H1 (cell line): ENCODE results near the gene SLC43A2. TPM values are rescaled to one million over a fixed set of nuclear protein-coding genes. Genes with fewer than 3 reads are reported as not detected.

ENCODE experiments used
- CTCF ChIA-PET: fragments of 300-600 bp; sonication (Branson Sonifier 250); formaldehyde crosslinking; loops from one replicate; lab custom pipeline; 2021; ENCODE audit not compliant: partially characterized antibody; lab: Charles Lee
- POLR2A ChIA-PET: fragments of 300-600 bp; sonication (Branson Sonifier 250); formaldehyde crosslinking; loops from one replicate; lab custom pipeline; 2021; ENCODE audit warnings: inconsistent platforms; ENCODE audit not compliant: partially characterized antibody; lab: Charles Lee
- DNase-seq, 2 experiments: peaks; one replicate each; pipeline versions ENCODE4 v3.0.0 to v3.0.0-alpha.2; 2010 to 2022; ENCODE audit warnings: low spot score in 2 of 2, low read depth in 1 of 2, mixed read lengths in 1 of 2
- FAIRE-seq: peaks from 2 replicates; lab custom pipeline; 2011; peaks lifted over from hg19 to GRCh38; lab: Jason Lieb, UNC
- H2AFZ ChIP-seq: 2 replicates; pipeline ENCODE4 v1.8.1; 2012; ENCODE audit warnings: low read length, inconsistent platforms
- H2AK5ac ChIP-seq: 2 replicates; pipeline ENCODE4 v1.6.1; 2013; ENCODE audit warnings: low read depth, low read length
- H2BK120ac ChIP-seq: replicated peaks from 2 replicates; pipeline ENCODE3; 2013; ENCODE audit warnings: low read depth, low read length, inconsistent platforms
- H2BK12ac ChIP-seq: 2 replicates; pipeline ENCODE4 v1.6.1; 2013; ENCODE audit warnings: low read depth, low read length
- H2BK15ac ChIP-seq: 2 replicates; pipeline ENCODE4 v1.6.1; 2013; ENCODE audit warnings: low read length
- H2BK20ac ChIP-seq: 2 replicates; pipeline ENCODE4 v1.6.1; 2013; ENCODE audit warnings: low read length
- H2BK5ac ChIP-seq: 2 replicates; pipeline ENCODE4 v1.6.1; 2013; ENCODE audit warnings: low read depth, low read length
- H3K14ac ChIP-seq: 2 replicates; pipeline ENCODE4 v1.6.1; 2013; ENCODE audit warnings: inconsistent platforms; ENCODE audit not compliant: insufficient read length
- H3K18ac ChIP-seq: 2 replicates; pipeline ENCODE4 v1.6.1; 2013; ENCODE audit warnings: low read length; ENCODE audit errors: extremely low read depth
- H3K23ac ChIP-seq: 2 replicates; pipeline ENCODE4 v1.6.1; 2013; ENCODE audit warnings: inconsistent platforms; ENCODE audit not compliant: insufficient read length
- H3K23me2 ChIP-seq: 2 replicates; pipeline ENCODE4 v1.6.1; 2013; ENCODE audit warnings: low read depth, low read length
- H3K27ac ChIP-seq: 2 replicates; pipeline ENCODE4 v1.6.1; 2011; ENCODE audit warnings: low read depth, low read length, inconsistent platforms
- H3K27me3 ChIP-seq, 4 experiments: replicated peaks in 1 of 4; 1 replicate in 1 of 4; 2 replicates in 3 of 4; pipeline versions ENCODE4 v1.6.1 to v1.8.1; 2011 to 2013; ENCODE audit warnings: low read length in 3 of 4, mild to moderate bottlenecking in 3 of 4, inconsistent platforms in 2 of 4, mixed read lengths in 2 of 4, moderate library complexity in 1 of 4; ENCODE audit not compliant: control insufficient read depth in 3 of 4, insufficient read depth in 3 of 4; ENCODE audit errors: extremely low read depth in 1 of 4
- H3K36me3 ChIP-seq, 4 experiments: 2 replicates each; pipeline versions ENCODE4 v1.6.1 to v1.8.1; 2011 to 2013; ENCODE audit warnings: mild to moderate bottlenecking in 4 of 4, low read length in 3 of 4, moderate library complexity in 2 of 4, control low read depth in 1 of 4, inconsistent platforms in 1 of 4; ENCODE audit not compliant: insufficient read depth in 4 of 4, control insufficient read depth in 2 of 4
- H3K4ac ChIP-seq: replicated peaks from 2 replicates; pipeline ENCODE3; 2013; ENCODE audit warnings: low read length, low read depth, mixed read lengths, inconsistent platforms; ENCODE audit not compliant: insufficient read length
- H3K4me1 ChIP-seq, 4 experiments: replicated peaks in 1 of 4; 1 replicate in 1 of 4; 2 replicates in 3 of 4; pipeline versions ENCODE4 v1.6.1 to v1.8.1; 2011 to 2013; ENCODE audit warnings: low read length in 3 of 4, inconsistent platforms in 2 of 4, mixed read lengths in 1 of 4; ENCODE audit not compliant: insufficient read depth in 4 of 4, control insufficient read depth in 3 of 4
- H3K4me2 ChIP-seq, 2 experiments: 2 replicates each; pipeline versions ENCODE4 v1.6.1 to v1.8.1; 2011 to 2013; ENCODE audit warnings: low read depth in 2 of 2, low read length in 2 of 2, control low read depth in 1 of 2, inconsistent platforms in 1 of 2, mild to moderate bottlenecking in 1 of 2; ENCODE audit not compliant: insufficient read depth in 1 of 2
- H3K4me3 ChIP-seq, 4 experiments: fragments of 200-600, 300-600 bp in 1 of 4; sonication (generic), shearing (Covaris generic), sonication (Bioruptor Twin) in 1 of 4; 2 replicates each; pipeline versions ENCODE4 v1.5.1 to v1.8.1; 2011 to 2016; ENCODE audit warnings: low read length in 4 of 4, low read depth in 3 of 4, control low read depth in 2 of 4, inconsistent platforms in 2 of 4, mild to moderate bottlenecking in 2 of 4, mixed read lengths in 1 of 4, moderate library complexity in 1 of 4; ENCODE audit not compliant: insufficient read depth in 2 of 4; ENCODE audit errors: extremely low read depth in 1 of 4
- H3K56ac ChIP-seq: replicated peaks from 2 replicates; pipeline ENCODE3; 2013; ENCODE audit warnings: low read depth, mild to moderate bottlenecking, mixed read lengths, low read length, inconsistent platforms; ENCODE audit not compliant: insufficient read length
- H3K79me1 ChIP-seq: 2 replicates; pipeline ENCODE4 v1.6.1; 2013; ENCODE audit warnings: low read depth, low read length, control low read depth
- H3K79me2 ChIP-seq, 2 experiments: 2 replicates each; pipeline versions ENCODE4 v1.6.1 to v1.8.1; 2012 to 2013; ENCODE audit warnings: low read length in 2 of 2, mild to moderate bottlenecking in 2 of 2, inconsistent platforms in 1 of 2; ENCODE audit not compliant: insufficient read depth in 2 of 2, control insufficient read depth in 1 of 2
- H3K9ac ChIP-seq, 4 experiments: replicated peaks in 1 of 4; 1 replicate in 1 of 4; 2 replicates in 3 of 4; pipeline versions ENCODE4 v1.6.1 to v1.8.1; 2011 to 2013; ENCODE audit warnings: low read depth in 3 of 4, low read length in 3 of 4, control low read depth in 2 of 4, mild to moderate bottlenecking in 2 of 4, moderate library complexity in 2 of 4, inconsistent platforms in 1 of 4; ENCODE audit errors: extremely low read depth in 1 of 4
- H3K9me3 ChIP-seq, 2 experiments: 2 replicates each; pipeline versions ENCODE4 v1.6.1 to v1.8.1; 2012 to 2013; ENCODE audit warnings: mild to moderate bottlenecking in 2 of 2, moderate library complexity in 2 of 2, control low read depth in 1 of 2, inconsistent platforms in 1 of 2, low read depth in 1 of 2, low read length in 1 of 2, mixed read lengths in 1 of 2; ENCODE audit not compliant: insufficient read depth in 2 of 2
- H4K20me1 ChIP-seq, 2 experiments: replicated peaks in 1 of 2; 2 replicates each; pipeline versions ENCODE3 to v1.8.1; 2011 to 2013; ENCODE audit warnings: inconsistent platforms in 2 of 2, low read length in 2 of 2, mild to moderate bottlenecking in 1 of 2; ENCODE audit not compliant: insufficient read depth in 2 of 2, control insufficient read depth in 1 of 2
- H4K5ac ChIP-seq: 2 replicates; pipeline ENCODE4 v1.6.1; 2013; ENCODE audit warnings: low read length, low read depth, mixed read lengths, inconsistent platforms; ENCODE audit not compliant: insufficient read length
- H4K8ac ChIP-seq: 2 replicates; pipeline ENCODE4 v1.8.0; 2013; ENCODE audit warnings: mild to moderate bottlenecking, moderate library complexity, low read length, inconsistent platforms; ENCODE audit not compliant: insufficient read depth; ENCODE audit errors: extremely low read depth
- H4K91ac ChIP-seq: replicated peaks from 2 replicates; pipeline ENCODE3; 2013; ENCODE audit warnings: low read length, mixed read lengths, inconsistent platforms; ENCODE audit not compliant: insufficient read length
- ATF2 ChIP-seq: IDR thresholded peaks from 2 replicates; pipeline ENCODE4 v1.6.1; 2012; ENCODE audit warnings: low read length, inconsistent platforms
- CBX8 ChIP-seq: fragments of 300-800, 300-1000 bp; sonication (generic); IDR thresholded peaks from 2 replicates; pipeline ENCODE4 v1.7.1; 2016; ENCODE audit warnings: low read depth, low read length, borderline replicate concordance
- E2F6 ChIP-seq: IDR thresholded peaks from 2 replicates; pipeline ENCODE4 v1.6.1; 2012; ENCODE audit warnings: inconsistent platforms
- GTF2F1 ChIP-seq: IDR thresholded peaks from 2 replicates; pipeline ENCODE4 v1.6.1; 2012; ENCODE audit warnings: low read depth, low read length, improper control_type of control experiment, borderline replicate concordance
- JUND ChIP-seq: IDR thresholded peaks from 2 replicates; pipeline ENCODE4 v1.6.1; 2011; ENCODE audit warnings: mild to moderate bottlenecking, improper control_type of control experiment, low read length
- KDM1A ChIP-seq: fragments of 200-600, 300-600 bp; sonication (generic); IDR thresholded peaks from 2 replicates; pipeline ENCODE4 v1.7.1; 2016; ENCODE audit warnings: mild to moderate bottlenecking, low read length, borderline replicate concordance
- POU5F1 ChIP-seq: IDR thresholded peaks from 2 replicates; pipeline ENCODE4 v1.6.1; 2011; ENCODE audit warnings: low read depth, mild to moderate bottlenecking, low read length, moderate library complexity
- RAD21 ChIP-seq, 2 experiments: IDR thresholded peaks in 1 of 2; conservative IDR thresholded peaks in 1 of 2; 2 replicates each; pipeline ENCODE4 v1.6.1; 2011; ENCODE audit warnings: low read depth in 2 of 2, low read length in 2 of 2, improper control_type of control experiment in 1 of 2, inconsistent platforms in 1 of 2, mild to moderate bottlenecking in 1 of 2, moderate library complexity in 1 of 2
- RBBP5 ChIP-seq: IDR thresholded peaks from 2 replicates; pipeline ENCODE4 v1.7.1; 2012; ENCODE audit warnings: low read depth, mild to moderate bottlenecking, inconsistent platforms, low read length, moderate library complexity, borderline replicate concordance
- SIX5 ChIP-seq: IDR thresholded peaks from 2 replicates; pipeline ENCODE4 v1.6.1; 2011; ENCODE audit warnings: mild to moderate bottlenecking, low read depth, low read length
- SP2 ChIP-seq: IDR thresholded peaks from 2 replicates; pipeline ENCODE4 v1.6.1; 2012; ENCODE audit warnings: mild to moderate bottlenecking, low read length, inconsistent platforms
- TBP ChIP-seq: IDR thresholded peaks from 2 replicates; pipeline ENCODE4 v1.6.1; 2011; ENCODE audit warnings: low read depth, low read length, improper control_type of control experiment
- WGBS, 2 experiments: shearing (Covaris generic) in 1 of 2; methylation state at CpG; one replicate each; pipeline versions ENCODE4 v1.1.6 to v1.1.7; 2013 to 2015; ENCODE audit warnings: low lambda C conversion rate in 2 of 2, mixed read lengths in 2 of 2, inconsistent platforms in 1 of 2, low coverage in 1 of 2, missing lambda C conversion rate in 1 of 2; ENCODE audit not compliant: insufficient replicate concordance in 2 of 2, insufficient coverage in 1 of 2, insufficient read length in 1 of 2; ENCODE audit errors: extremely low coverage in 1 of 2, missing lambda C conversion rate in 1 of 2; 5-methylcytosine and 5-hydroxymethylcytosine counted together
- polyA plus RNA-seq, 7 experiments: library from polyadenylated mRNA; depleted of rRNA in 3 of 7; stranded (reverse) in 5 of 7; unstranded in 2 of 7; fragments of >200 nt in 5 of 7; fragments of 200-250 nt in 2 of 7; gene quantifications; 1 replicate in 5 of 7; 2 replicates in 1 of 7; 4 replicates in 1 of 7; pipeline versions ENCODE4 v1.2.1 to v1.2.3, GENCODE V29; 2011 to 2013; ENCODE audit warnings: missing spikeins in 2 of 7, mixed read lengths in 2 of 7
- total RNA-seq: library from RNA; stranded (reverse); fragmentation: NEBNext Ultra II Directional; extraction: Animal tissue kit (Norgen Biotek cat#: 25700); gene quantifications from 2 replicates; pipeline ENCODE4 v1.2.1, GENCODE V29; 2021

SLC43A2 gene
- total and polyA plus RNA-seq, 2 of the 8 experiments (the other 6 are each of a cell fraction or from before 2014, with no cell fraction given): 6.6 to 10.5 TPM

DNA sequence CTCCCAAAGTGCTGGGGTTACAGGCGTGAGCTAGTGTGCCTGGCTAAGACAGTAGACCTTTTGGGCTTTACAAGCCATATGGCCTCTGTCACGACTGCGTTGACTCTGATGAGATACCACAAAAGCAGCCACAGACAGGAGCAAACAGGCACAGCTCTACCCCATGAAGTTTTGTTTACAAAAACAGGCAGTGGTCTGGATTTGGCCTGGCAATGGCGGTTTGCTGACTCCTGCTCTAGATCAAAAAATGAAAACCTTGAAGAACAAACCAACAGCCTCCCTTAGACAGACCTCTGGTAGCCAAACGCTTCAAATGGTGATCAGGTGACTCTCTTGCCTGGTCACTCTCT, 20.7 kb downstream of the SLC43A2 start:
- no peak overlapping the region for H4K8ac ChIP-seq
- no peak for FAIRE-seq
- no peaks in the 10 kb centered on the region for H3K79me1 ChIP-seq
- H2BK20ac ChIP-seq: no peak overlapping the region
- H3K23ac ChIP-seq: no peak overlapping the region
- H3K23me2 ChIP-seq: no peaks in the 10 kb centered on the region
- no peak overlapping the region for H3K27ac ChIP-seq
- no peak overlapping the region for H2BK5ac ChIP-seq
- H3K4me3 ChIP-seq: no peak overlapping the region
- H2BK15ac ChIP-seq: no peak overlapping the region
- CTCF ChIA-PET: interaction anchor here (0.6 to 3.5 kb wide), 6 partner anchors 9 to 1214 kb away, joined by 3 to 12 read pairs (median 6); no protein-coding TSS in a partner anchor
- no peak overlapping the region for H3K18ac ChIP-seq
- H3K56ac ChIP-seq: no peak overlapping the region
- H4K20me1 ChIP-seq: no peaks in the 10 kb centered on the region
- no peaks in the 10 kb centered on the region for H3K36me3 ChIP-seq
- POLR2A ChIA-PET: interaction anchor here (0.7 to 0.8 kb wide), 2 partner anchors 47 to 708 kb away, joined by 3 read pairs; no protein-coding TSS in a partner anchor
- no peaks in the 10 kb centered on the region for H3K79me2 ChIP-seq
- no peak overlapping the region for H3K14ac ChIP-seq
- no peak overlapping the region for H3K4me2 ChIP-seq
- no peak overlapping the region for H4K91ac ChIP-seq
- no peak overlapping the region for H2BK120ac ChIP-seq
- no peak for DNase-seq
- peaks cover 0 to 14% (median 11%) of the 10 kb centered on the region in 4 experiments; a peak in 6 of 7 replicates for H3K4me1 ChIP-seq
- H2AFZ ChIP-seq: no peak overlapping the region
- H3K9ac ChIP-seq: no peak overlapping the region
- 87% methylated on average over 5 of the region's 5 CpGs; no CpG with 5 or more reads in 1 of the 2 experiments for WGBS, 2 experiments
- no peak overlapping the region for H3K4ac ChIP-seq
- H3K9me3 ChIP-seq: no peaks in the 10 kb centered on the region
- no peaks in the 10 kb centered on the region for H3K27me3 ChIP-seq
- H2BK12ac ChIP-seq: no peak overlapping the region
- no peak overlapping the region for H4K5ac ChIP-seq
- H2AK5ac ChIP-seq: no peak overlapping the region
- TF ChIP-seq E2F6 (no peak), SIX5 (no peak), SP2 (no peak), CBX8 (no peak), RAD21 (IDR thresholded peaks at IDR 0.05 in 1 of 2, conservative IDR thresholded peaks at IDR 0.05 in 1 of 2; ENCODE audit: low read depth in 2 of 2, low read length in 2 of 2) (no peak), TBP (no peak), JUND (no peak), ATF2 (no peak), GTF2F1 (no peak), RBBP5 (no peak), POU5F1 (no peak), KDM1A (no peak)
